ENCODE measurements around the gene CROCC.
"Not testable (repeated sequence)": the region's sequence is repeated elsewhere in the genome, so short reads cannot be mapped to it uniquely, and the experiment has no call there.

DNA sequence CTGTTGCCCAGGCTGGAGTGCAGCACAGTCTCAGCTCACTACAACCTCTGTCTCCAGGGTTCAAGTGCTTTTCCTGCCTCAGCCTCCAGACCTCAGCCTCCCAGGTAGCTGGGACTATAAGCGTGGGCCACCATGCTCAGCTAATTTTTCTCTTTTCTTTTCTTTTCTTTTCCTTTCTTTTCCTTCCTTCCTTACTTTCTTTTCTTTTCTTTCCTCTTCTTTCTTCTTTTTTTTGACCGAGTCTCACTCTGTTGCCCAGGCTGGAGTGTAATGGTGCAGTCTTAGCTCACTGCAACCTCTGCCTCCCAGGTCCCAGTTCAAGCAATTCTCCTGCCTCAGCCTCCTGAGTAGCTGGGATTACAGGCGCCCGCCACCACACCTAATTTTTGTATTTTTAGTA lies 42.4 kb downstream of the CROCC start:
- not testable (repeated sequence) for TF ChIP-seq POLR2A (IDR thresholded peaks at IDR 0.05)
- TF ChIP-seq, protein P1, sequence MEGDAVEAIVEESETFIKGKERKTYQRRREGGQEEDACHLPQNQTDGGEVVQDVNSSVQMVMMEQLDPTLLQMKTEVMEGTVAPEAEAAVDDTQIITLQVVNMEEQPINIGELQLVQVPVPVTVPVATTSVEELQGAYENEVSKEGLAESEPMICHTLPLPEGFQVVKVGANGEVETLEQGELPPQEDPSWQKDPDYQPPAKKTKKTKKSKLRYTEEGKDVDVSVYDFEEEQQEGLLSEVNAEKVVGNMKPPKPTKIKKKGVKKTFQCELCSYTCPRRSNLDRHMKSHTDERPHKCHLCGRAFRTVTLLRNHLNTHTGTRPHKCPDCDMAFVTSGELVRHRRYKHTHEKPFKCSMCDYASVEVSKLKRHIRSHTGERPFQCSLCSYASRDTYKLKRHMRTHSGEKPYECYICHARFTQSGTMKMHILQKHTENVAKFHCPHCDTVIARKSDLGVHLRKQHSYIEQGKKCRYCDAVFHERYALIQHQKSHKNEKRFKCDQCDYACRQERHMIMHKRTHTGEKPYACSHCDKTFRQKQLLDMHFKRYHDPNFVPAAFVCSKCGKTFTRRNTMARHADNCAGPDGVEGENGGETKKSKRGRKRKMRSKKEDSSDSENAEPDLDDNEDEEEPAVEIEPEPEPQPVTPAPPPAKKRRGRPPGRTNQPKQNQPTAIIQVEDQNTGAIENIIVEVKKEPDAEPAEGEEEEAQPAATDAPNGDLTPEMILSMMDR (IDR thresholded peaks at IDR 0.05): not testable (repeated sequence)
